ENCODE data around the gene PCDH9.
A peak's percentile ranks its signal among the peaks of the same experiment; 100 is the strongest.

PCDH9 gene

GRCh38 chr13:67229481-67230403, at the start of gene PCDH9:
Gene PCDH9 (minus strand): TSS chr13:67230336. CDS start chr13:67228440, 1,896 bp downstream.
- DNase-seq: peak; percentile 30

- no peak for DNase-seq
Measured at GRCh38 chr13:67278235-67278634, 48.1 kb upstream of the PCDH9 start.

GRCh38 chr13:67277581-67277980, 47.4 kb upstream of the PCDH9 start:
- DNase-seq: no peak

GRCh38 chr13:67275351-67275960, 45.3 kb upstream of the PCDH9 start:
- no peak for DNase-seq

GRCh38 chr13:67273001-67273400, 42.9 kb upstream of the PCDH9 start:
- DNase-seq: no peak

- DNase-seq: no peak
Measured at GRCh38 chr13:67267136-67267535, 37.0 kb upstream of the PCDH9 start.

- no peak for DNase-seq
Measured at GRCh38 chr13:67259208-67259607, 29.1 kb upstream of the PCDH9 start.

- no peak for DNase-seq
Measured at GRCh38 chr13:67258482-67258881, 28.3 kb upstream of the PCDH9 start.

GRCh38 chr13:67238861-67239260, 8.7 kb upstream of the PCDH9 start:
- DNase-seq: no peak

- DNase-seq: no peak
Measured at GRCh38 chr13:67238277-67238859, 8.2 kb upstream of the PCDH9 start.

- DNase-seq: no peak
Measured at GRCh38 chr13:67235265-67235664, 5.1 kb upstream of the PCDH9 start.

- DNase-seq: no peak
Measured at GRCh38 chr13:67232384-67232783, 2.2 kb upstream of the PCDH9 start.

GRCh38 chr13:67231289-67232000, 1.3 kb upstream of the PCDH9 start:
- no peak for DNase-seq

GRCh38 chr13:67230404-67231288, 510 bp upstream of the PCDH9 start:
- DNase-seq: peak; percentile 97

GRCh38 chr13:67228916-67229315, 1.2 kb downstream of the PCDH9 start:
- DNase-seq: no peak

- no peak for DNase-seq
Measured at GRCh38 chr13:67228031-67228430, 2.1 kb downstream of the PCDH9 start.

- DNase-seq: no peak
Measured at GRCh38 chr13:67227131-67227983, 2.8 kb downstream of the PCDH9 start.

- no peak for DNase-seq
Measured at GRCh38 chr13:67226696-67227095, 3.4 kb downstream of the PCDH9 start.

GRCh38 chr13:67225252-67226159, 4.6 kb downstream of the PCDH9 start:
- no peak for DNase-seq
